Measurements from ENCODE around the gene HDLBP. TPM values are rescaled to one million over a fixed set of nuclear protein-coding genes. Genes with fewer than 3 reads are reported as not detected.

HDLBP gene
- total and polyA plus RNA-seq, 10 of the 15 experiments (the other 5 are each of a cell fraction or from before 2014, with no cell fraction given): 19.5 to 383 (median 249) TPM

DNA sequence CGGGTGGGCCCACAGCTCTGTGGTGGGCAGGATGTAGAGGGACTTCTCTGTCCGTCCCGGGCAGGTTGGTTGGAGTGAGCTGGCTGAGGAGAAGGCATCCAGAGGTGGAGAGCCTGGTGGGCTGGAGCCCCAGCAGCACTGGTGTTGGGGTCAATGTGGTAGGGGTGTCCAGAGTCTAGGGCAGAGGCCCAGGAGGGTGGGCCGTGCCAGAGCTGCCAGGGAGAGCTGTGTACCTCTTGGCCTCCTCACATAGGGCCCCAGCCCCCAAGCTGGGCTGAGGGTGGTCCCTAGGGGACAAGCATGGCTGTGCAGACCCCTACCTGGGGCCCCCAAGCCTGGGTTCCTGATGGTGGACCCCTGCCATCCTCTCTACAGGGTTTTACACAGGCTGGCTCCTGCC, 111.0 kb downstream of the HDLBP start:
- RAD21 ChIA-PET (ENCODE audit: unreplicated experiment): no interaction called here
- Histone ChIP-seq H3K79me2 (ENCODE audit: control insufficient read depth, insufficient read depth, low read length) (no peaks in the 10 kb centered on the region), H3K9ac (ENCODE audit: control insufficient read depth, insufficient read depth, low read length) (no peak overlapping the region), H3K4me1 (ENCODE audit: control insufficient read depth, insufficient read depth, low read length) (no peaks in the 10 kb centered on the region), H3K27me3 (replicated peaks in 1 of 2; ENCODE audit: control insufficient read depth in 2 of 2, insufficient read depth in 2 of 2, low read length in 1 of 2) (no peaks in the 10 kb centered on the region), H3K9me3 (replicated peaks; ENCODE audit: control insufficient read depth, insufficient read depth, low read length) (no peaks in the 10 kb centered on the region), H3K36me3 (ENCODE audit: control insufficient read depth in 2 of 2, insufficient read depth in 2 of 2, low read length in 1 of 2) (no peaks in the 10 kb centered on the region), H3K4me3 (no peak overlapping the region), H3K4me2 (ENCODE audit: control insufficient read depth, insufficient read depth) (no peak overlapping the region), H4K20me1 (ENCODE audit: control insufficient read depth, insufficient read depth) (no peaks in the 10 kb centered on the region), H3K27ac (ENCODE audit: control insufficient read depth, insufficient read depth) (no peak overlapping the region), H2AFZ (ENCODE audit: control insufficient read depth, low read depth, low read length) (no peak overlapping the region)
- in situ Hi-C loops (cut with MboI): no loop called here
- CTCF ChIA-PET: no interaction called here
- no peak for TF ChIP-seq CBX5 (IDR thresholded peaks at IDR 0.05; ENCODE audit: low read depth)
- TF ChIP-seq NFYB (IDR thresholded peaks at IDR 0.05; ENCODE audit: insufficient read depth, low read depth, low read length): no peak
- TF ChIP-seq, protein P1, sequence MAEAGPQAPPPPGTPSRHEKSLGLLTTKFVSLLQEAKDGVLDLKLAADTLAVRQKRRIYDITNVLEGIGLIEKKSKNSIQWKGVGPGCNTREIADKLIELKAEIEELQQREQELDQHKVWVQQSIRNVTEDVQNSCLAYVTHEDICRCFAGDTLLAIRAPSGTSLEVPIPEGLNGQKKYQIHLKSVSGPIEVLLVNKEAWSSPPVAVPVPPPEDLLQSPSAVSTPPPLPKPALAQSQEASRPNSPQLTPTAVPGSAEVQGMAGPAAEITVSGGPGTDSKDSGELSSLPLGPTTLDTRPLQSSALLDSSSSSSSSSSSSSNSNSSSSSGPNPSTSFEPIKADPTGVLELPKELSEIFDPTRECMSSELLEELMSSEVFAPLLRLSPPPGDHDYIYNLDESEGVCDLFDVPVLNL (IDR thresholded peaks at IDR 0.05; ENCODE audit: low read depth, low read length): no peak
- TF ChIP-seq, protein P2, sequence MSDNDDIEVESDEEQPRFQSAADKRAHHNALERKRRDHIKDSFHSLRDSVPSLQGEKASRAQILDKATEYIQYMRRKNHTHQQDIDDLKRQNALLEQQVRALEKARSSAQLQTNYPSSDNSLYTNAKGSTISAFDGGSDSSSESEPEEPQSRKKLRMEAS (IDR thresholded peaks at IDR 0.05; ENCODE audit: low read depth, low read length): no peak
- no peak for TF ChIP-seq STAT1 (conservative IDR thresholded peaks at IDR 0.05)
- no peak for TF ChIP-seq DPF2 (IDR thresholded peaks at IDR 0.05)
- TF ChIP-seq, protein P3, sequence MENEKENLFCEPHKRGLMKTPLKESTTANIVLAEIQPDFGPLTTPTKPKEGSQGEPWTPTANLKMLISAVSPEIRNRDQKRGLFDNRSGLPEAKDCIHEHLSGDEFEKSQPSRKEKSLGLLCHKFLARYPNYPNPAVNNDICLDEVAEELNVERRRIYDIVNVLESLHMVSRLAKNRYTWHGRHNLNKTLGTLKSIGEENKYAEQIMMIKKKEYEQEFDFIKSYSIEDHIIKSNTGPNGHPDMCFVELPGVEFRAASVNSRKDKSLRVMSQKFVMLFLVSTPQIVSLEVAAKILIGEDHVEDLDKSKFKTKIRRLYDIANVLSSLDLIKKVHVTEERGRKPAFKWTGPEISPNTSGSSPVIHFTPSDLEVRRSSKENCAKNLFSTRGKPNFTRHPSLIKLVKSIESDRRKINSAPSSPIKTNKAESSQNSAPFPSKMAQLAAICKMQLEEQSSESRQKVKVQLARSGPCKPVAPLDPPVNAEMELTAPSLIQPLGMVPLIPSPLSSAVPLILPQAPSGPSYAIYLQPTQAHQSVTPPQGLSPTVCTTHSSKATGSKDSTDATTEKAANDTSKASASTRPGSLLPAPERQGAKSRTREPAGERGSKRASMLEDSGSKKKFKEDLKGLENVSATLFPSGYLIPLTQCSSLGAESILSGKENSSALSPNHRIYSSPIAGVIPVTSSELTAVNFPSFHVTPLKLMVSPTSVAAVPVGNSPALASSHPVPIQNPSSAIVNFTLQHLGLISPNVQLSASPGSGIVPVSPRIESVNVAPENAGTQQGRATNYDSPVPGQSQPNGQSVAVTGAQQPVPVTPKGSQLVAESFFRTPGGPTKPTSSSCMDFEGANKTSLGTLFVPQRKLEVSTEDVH (IDR thresholded peaks at IDR 0.05; ENCODE audit: low read depth, partially characterized antibody): no peak
- TF ChIP-seq GATAD2B (conservative IDR thresholded peaks at IDR 0.05; ENCODE audit: low read depth): no peak
- TF ChIP-seq, protein P4, sequence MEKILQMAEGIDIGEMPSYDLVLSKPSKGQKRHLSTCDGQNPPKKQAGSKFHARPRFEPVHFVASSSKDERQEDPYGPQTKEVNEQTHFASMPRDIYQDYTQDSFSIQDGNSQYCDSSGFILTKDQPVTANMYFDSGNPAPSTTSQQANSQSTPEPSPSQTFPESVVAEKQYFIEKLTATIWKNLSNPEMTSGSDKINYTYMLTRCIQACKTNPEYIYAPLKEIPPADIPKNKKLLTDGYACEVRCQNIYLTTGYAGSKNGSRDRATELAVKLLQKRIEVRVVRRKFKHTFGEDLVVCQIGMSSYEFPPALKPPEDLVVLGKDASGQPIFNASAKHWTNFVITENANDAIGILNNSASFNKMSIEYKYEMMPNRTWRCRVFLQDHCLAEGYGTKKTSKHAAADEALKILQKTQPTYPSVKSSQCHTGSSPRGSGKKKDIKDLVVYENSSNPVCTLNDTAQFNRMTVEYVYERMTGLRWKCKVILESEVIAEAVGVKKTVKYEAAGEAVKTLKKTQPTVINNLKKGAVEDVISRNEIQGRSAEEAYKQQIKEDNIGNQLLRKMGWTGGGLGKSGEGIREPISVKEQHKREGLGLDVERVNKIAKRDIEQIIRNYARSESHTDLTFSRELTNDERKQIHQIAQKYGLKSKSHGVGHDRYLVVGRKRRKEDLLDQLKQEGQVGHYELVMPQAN (conservative IDR thresholded peaks at IDR 0.05): no peak
- TF ChIP-seq EP300 (IDR thresholded peaks at IDR 0.05; ENCODE audit: borderline replicate concordance in 1 of 2, control insufficient read depth in 1 of 2, low read depth in 2 of 2, low read length in 2 of 2): no peak
- TF ChIP-seq RFX5 (IDR thresholded peaks at IDR 0.05; ENCODE audit: low read depth, low read length): no peak
- TF ChIP-seq BCL11A (IDR thresholded peaks at IDR 0.05; ENCODE audit: low read depth, low read length): no peak
- TF ChIP-seq, protein P5, sequence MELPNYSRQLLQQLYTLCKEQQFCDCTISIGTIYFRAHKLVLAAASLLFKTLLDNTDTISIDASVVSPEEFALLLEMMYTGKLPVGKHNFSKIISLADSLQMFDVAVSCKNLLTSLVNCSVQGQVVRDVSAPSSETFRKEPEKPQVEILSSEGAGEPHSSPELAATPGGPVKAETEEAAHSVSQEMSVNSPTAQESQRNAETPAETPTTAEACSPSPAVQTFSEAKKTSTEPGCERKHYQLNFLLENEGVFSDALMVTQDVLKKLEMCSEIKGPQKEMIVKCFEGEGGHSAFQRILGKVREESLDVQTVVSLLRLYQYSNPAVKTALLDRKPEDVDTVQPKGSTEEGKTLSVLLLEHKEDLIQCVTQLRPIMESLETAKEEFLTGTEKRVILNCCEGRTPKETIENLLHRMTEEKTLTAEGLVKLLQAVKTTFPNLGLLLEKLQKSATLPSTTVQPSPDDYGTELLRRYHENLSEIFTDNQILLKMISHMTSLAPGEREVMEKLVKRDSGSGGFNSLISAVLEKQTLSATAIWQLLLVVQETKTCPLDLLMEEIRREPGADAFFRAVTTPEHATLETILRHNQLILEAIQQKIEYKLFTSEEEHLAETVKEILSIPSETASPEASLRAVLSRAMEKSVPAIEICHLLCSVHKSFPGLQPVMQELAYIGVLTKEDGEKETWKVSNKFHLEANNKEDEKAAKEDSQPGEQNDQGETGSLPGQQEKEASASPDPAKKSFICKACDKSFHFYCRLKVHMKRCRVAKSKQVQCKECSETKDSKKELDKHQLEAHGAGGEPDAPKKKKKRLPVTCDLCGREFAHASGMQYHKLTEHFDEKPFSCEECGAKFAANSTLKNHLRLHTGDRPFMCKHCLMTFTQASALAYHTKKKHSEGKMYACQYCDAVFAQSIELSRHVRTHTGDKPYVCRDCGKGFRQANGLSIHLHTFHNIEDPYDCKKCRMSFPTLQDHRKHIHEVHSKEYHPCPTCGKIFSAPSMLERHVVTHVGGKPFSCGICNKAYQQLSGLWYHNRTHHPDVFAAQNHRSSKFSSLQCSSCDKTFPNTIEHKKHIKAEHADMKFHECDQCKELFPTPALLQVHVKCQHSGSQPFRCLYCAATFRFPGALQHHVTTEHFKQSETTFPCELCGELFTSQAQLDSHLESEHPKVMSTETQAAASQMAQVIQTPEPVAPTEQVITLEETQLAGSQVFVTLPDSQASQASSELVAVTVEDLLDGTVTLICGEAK (IDR thresholded peaks at IDR 0.05; ENCODE audit: borderline replicate concordance): no peak
- TF ChIP-seq HCFC1 (IDR thresholded peaks at IDR 0.05; ENCODE audit: low read length): no peak
- intact Hi-C loops (cut with micrococcal nuclease; ENCODE audit: unreplicated experiment): no loop called here
- SMC1A ChIA-PET (ENCODE audit: uncharacterized antibody, unreplicated experiment): no interaction called here
- POLR2A ChIA-PET: no interaction called here
- BruUV-seq (replicated peaks): no TSS peak
- DNase-seq (ENCODE audit: low read depth, low spot score): no peak
- WGBS (ENCODE audit: insufficient coverage, insufficient replicate concordance, low lambda C conversion rate, missing lambda C conversion rate): 23% methylated on average over 4 of the region's 4 CpGs
- no peak for FAIRE-seq
- peak; percentile 12; the same call in 1 of the 3 replicates for ATAC-seq

All from GM12878 (cell line).